GM19043 (cell line): ENCODE measurements around the gene HACD2.

Experiments used
- ATAC-seq: cut with Tn5 transposase; IDR thresholded peaks from one replicate; pipeline ENCODE4 v1.9.1; 2021; ENCODE audit warnings: low read depth; ENCODE audit not compliant: unreplicated experiment

HACD2 gene, protein sequence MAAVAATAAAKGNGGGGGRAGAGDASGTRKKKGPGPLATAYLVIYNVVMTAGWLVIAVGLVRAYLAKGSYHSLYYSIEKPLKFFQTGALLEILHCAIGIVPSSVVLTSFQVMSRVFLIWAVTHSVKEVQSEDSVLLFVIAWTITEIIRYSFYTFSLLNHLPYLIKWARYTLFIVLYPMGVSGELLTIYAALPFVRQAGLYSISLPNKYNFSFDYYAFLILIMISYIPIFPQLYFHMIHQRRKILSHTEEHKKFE

DNA sequence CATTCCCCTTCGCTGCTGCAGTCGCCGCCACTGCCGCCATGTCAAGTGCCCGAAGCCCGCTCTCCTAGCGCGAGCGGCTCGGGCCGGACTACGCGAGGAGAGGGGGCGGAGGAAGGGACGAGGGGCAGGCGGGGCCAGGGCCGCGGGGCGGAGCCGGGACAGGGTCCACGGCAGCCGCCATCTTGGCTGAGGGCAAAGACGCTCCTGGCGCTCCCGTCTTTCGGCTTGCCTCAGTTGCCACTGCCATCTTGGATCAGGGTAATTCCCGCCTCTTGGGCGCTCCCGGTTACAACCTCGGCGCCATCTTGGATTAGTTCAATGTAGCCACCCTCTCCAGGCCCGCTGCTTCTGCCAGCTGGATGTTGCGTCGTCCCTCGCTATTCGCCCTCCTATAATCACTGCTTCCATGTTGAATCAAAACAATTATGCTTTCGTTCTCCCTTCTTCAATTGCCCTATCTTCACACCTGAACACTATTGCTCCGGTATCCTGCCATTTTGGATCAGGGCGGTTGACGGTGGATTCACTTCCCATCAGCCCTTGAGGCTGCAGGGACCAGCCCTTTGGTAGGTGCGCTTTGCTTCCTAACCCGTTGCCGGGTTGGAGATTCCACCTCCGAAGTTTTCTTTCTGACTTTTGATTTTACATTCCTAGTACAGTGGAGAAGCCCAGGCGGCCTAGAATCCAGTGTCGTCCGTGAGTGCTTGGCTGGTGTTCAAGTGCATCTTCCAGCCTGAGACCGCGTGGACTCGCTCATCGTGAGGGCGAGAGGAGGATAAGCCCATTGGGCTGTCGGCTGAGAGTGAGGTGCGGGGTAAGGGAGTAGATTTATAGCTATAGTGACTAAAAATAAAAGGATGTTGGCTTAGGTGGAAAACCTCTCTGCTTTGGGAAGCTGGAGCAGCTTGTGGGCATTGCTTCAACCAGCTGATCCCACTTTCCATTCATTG lies at the start of gene HACD2:
TSS of gene HACD2 (minus strand) at position 66 of the 950 bp plus-strand sequence. CDS start at position 40, 26 bp downstream.
- ATAC-seq, result peak; percentile 88

DNA sequence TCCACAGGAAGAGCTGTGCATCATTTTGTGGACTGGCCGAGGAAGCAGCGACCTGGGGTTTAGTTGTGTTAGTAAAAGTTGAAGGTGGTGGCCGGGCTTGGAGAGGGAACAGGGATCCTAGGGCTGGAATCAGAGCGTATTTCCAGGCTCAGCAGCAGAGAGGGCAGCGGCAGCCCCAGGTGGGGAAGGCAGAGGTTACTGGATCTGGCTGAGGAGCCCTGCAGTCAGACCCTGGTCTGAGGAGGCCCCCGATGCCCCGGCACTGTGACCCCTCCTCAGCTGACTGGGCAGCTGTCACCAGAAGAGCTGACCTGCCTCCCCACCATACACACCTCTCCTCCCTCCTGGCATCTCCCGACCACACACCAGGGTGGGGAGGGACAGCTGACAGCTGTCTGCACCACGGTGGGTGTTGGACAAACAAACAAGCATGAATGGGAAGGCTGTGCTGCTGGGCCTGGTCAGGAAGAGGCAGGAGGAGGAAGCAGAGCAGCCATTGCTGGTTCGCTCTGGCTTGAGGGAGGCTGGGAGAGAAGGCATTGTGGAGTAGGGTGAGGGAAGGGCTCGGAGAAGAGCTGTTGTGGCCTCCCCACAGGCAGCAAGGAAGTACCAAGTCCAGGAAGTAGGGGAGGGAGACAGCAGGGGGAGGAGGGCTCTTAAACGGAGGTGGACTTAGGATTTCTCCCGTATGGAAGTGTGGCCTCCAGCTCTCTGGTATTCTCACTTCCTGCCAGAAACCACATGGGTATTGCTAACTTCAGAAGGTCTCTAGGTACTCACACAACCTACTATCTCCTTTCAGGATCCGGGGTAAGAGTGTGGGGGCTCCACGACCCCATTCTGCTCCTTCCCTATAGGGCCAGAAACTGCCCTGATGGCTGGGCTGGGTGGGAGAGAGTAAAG lies 49.5 kb upstream of the HACD2 start:
- ATAC-seq, result no peak

DNA sequence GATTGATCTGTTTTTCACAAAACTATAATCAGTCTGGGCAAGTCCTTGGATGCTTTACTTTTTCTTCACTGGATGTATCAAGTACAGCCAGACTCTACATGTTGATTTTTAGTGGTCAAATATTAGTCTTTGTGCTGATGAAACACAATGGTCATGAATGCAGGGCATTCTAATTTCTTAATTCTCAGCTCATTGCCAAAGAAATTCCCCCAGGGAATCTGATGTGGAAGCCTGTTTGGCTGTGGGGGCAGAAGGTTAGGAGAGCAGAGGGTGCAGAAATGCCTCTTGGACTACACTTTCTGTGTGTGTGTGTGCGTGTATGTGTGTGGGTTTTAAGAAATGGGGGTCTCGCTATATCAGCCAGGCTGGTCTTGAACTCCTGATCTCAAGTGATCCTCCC lies 48.7 kb upstream of the HACD2 start:
- ATAC-seq, result no peak

DNA sequence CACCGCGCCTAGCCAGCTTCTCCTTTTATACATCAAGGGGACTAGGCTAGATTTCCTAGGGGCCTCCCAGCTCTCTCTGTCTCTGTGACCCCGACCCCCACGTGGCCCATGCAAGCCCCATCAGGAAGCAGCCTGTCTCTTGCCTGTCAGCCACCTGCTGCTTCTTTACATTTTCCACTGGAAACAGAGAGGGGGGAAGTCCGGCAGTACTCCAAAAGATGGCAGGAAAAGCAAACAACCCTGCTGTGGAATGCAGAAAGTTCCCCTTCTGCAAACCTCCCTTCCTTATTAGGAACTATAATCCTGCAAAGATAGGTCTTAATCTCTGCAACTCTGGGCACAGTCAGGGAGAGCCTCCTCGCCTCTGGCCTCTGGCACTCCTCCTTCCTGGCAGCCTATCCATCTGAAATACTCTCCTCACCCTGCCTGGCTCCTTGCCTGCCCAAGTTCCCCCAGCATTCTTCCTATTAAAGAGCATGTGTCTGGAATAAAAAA lies 47.4 kb upstream of the HACD2 start:
- no peak for ATAC-seq

DNA sequence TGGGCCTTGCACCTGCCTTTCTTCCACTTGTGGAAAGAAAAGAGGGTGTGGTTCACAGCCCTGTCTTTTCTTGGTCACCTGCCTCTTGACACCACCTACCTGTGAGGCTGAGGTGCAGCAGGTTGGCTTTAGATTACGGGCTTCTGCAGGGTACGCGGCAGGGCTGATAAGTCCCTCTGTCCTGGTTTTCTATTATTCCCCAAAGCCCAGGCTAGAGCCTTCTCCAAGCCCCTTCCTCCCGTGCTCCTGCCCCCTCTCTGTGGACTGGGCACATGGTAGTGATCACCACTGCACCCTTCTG lies 44.8 kb upstream of the HACD2 start:
- no peak for ATAC-seq

DNA sequence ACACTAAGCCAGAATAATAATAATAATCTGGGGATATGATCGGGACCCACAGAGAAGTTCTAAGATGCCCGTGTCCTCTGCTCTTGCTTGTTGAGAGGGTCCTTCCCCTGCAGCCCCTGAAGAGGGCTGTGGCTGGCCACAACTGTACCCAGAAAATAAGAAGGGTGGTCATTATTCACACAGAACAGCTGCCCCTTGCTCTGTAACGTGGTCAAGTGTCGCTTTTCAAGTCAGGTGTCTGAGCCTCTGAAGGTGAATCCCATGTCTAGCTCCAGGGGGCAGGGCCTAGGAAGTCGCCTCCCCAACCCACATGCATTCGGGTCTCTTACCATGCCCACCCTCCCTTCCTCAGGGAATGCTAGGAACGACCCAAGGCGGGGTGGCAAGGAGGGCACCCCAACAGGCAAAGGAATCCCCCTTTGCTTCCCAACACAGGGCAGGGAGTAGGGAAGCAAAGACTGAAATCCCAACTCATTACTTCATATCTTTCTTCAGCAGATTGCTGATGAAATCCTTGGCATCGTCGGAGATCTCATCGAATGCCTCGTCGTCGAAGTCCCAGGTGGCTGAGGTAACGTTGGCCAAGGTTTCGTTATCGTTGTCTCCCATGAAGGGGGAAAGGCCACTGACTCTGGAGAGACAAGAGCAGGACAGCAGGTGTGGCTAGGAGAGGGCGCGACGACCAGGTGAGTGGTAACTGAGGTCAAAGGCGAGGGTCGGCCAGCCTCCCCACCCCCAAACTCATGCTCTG lies 44.3 kb upstream of the HACD2 start:
- no peak for ATAC-seq

DNA sequence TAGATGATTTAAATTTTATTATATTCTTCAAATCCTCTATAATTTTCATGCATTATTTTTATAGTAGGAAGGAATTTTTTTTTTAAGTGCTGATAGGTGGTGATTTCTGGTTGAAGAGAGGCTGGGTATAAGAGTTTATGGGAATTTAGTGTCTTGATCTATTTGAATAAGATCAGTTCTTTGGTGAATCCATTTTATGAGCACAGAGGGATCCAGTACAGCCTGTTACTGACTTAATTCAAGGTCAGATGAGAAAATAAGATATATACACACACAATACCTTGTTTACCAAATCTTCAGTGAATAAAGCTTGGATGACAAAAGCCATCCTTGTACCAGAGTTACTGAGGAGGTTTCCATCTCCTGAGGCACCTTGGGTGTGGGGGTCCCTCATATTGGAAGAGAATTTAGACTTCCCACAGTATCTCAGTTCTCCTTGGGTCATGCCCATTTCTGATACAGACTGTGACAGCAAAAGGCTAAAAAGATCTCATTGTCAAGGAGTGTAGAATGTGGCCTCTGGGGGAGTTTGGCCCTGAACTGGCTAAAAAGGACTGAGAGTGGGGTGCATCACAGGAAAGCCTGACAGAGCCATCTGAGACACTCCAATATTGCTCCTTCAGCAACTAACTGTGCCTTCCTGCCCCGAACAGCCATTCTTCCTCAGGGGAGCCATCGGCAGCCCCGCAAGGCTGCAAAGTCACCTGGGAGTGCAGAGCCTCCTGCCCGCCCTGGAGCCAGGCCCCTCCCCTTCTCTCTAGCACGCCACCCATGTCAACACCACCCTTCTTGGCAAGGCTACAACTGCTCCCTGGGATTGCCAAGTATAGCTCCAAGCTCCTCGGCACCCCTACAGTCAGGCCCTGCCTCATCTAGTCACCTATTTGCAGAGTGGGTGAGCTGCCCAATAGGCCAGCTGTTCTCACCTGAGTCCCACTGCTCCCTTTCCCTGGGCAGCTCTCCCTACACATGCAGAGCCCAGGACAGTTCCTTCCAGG lies 43.1 kb upstream of the HACD2 start:
- ATAC-seq, result no peak

DNA sequence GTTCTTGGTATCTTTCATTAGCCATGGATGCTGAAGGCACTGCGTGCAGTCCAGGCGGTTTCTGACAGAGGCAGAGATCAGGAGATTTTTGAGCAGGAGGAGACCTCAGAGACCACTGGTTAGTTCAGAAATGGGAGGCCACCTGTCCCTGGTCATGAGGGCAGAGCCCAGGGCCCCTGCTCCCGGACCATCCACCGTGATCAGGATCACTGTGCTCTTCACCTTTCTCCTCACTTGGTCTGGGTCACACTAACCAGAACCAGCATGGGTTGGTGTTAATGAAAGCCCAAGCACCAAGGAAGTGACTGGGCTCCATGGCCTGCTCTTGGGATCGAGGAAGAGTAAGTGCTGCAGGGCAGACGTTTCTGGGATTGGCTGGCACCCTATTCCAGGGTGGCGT lies 42.0 kb upstream of the HACD2 start:
- no peak for ATAC-seq

DNA sequence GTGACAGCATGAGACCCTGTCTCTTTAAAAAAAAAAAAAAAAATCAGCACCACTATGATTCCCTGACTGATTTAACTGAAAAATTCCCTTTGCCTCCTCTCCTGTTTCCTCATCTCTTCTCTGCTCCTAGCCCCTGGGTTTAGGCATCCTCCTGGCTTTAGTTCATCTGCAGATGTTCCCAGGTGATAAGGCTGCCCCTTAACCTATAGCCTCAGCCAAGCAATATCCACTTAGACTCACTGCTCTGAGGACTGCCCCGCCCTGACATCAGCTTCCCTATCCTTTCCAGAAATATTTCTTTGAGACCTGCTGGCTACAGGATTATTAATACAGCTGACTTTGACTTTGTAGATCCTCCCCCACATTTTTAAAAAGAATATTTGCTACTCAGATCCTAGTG lies 39.4 kb upstream of the HACD2 start:
- ATAC-seq, result no peak

DNA sequence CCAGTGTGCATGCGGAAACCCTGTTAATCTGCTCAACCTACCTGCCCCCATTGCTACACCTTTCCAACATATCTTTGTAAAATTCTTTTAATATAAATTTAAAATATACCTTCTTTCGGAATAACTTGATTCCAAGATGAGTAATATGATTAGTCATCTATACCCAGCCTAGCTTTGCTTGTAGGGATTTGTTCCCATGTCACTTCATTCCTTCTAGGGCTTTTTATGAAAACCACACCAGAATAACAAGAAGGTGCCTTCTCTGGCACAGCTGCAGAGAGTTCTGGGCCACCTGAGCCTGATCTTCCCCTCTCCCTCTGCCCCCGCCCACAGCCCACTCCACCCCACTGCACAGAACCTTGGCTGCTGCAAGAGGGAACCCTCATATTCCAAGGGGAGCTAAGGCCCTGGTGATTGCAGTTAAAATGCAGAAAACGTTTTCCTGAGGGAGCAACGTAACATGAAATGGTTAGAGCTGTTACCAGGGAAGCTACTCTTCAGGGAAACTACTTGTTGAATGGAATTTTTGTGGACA lies 38.6 kb upstream of the HACD2 start:
- ATAC-seq, result no peak

DNA sequence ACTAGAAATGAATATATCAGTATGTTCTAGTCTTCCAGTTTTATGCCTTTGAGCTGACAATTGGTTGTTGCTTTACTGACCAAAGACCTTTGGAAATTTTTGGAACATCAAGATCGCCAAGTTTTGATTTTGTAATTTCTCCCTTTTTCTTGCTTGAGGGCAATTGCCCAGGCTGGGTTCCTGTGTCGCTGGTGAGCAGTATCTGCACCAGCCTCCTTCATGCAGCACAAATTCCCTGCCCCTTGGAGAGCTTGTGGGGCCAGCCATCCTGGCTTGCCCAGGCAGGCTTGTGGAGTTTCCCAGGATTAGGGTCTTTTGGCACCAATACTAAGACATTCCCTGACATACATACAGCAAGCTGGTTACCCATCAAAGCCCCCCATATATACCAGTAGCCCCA lies 37.9 kb upstream of the HACD2 start:
- ATAC-seq, result no peak

DNA sequence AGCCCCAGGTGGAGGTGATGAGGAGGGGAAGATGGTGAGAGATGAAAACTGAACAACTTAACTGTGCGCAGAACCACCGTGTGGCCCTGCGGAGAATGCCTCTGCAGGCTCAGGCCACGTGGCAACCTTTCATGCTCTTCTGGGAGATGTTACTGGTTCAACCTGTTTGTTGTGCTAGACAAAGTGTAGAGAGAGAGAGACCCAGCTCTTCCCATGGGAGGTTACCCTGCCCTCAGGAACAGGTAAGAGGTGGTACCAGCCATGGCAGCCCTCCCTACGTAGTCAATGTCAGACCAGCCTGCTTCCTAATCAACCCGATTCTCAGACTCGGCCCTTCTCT lies 37.0 kb upstream of the HACD2 start:
- ATAC-seq, result no peak

DNA sequence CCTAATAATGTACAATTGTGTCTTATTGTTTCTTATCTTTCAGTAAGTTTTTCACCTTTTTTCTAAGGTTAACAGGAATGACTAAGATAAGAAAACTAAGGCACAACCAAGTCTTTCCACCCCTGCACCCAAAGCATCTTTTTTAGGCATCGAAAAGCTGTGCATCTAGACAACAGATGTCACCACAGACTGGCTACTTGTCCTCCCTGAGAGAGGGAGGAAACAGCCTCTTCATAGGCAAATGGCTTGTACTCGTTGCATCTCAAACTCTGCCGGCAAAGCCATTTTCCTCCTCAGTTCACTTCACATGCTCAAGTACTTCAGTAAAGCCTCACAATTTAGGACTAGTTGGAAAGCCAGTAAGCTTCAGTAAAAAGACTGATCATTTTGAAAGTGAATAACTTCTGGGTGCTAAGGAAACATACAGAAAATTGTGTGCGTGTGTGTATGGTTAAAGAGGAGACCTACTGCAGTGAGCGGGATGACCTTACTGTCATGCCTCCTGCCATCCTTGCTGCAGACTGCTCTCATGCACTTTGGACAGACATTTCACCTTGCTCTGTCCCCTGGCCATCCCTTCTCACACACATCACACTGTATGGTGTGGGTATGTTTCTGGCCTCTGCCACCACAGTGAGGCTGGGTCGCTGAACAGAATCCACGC lies 36.5 kb upstream of the HACD2 start:
- no peak for ATAC-seq

DNA sequence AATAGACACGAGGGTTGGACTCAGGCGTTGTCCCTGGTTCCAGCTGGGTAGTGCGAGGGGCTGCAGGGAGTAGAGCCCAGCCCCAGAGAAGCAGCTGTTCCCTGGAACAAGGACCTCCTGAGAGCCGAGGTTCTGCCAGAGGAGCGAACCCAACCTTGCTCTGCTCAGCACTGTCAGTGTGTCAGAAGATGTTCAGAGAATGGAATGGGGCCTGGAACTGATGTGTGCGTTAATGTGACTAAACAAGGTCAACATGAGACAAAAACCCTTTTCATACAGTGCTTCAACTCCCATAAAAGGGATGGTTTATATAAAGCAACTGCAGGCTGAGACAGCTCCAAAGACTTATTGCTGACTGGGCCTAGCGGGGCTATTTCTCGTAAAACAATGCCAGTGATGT lies 35.5 kb upstream of the HACD2 start:
- no peak for ATAC-seq

DNA sequence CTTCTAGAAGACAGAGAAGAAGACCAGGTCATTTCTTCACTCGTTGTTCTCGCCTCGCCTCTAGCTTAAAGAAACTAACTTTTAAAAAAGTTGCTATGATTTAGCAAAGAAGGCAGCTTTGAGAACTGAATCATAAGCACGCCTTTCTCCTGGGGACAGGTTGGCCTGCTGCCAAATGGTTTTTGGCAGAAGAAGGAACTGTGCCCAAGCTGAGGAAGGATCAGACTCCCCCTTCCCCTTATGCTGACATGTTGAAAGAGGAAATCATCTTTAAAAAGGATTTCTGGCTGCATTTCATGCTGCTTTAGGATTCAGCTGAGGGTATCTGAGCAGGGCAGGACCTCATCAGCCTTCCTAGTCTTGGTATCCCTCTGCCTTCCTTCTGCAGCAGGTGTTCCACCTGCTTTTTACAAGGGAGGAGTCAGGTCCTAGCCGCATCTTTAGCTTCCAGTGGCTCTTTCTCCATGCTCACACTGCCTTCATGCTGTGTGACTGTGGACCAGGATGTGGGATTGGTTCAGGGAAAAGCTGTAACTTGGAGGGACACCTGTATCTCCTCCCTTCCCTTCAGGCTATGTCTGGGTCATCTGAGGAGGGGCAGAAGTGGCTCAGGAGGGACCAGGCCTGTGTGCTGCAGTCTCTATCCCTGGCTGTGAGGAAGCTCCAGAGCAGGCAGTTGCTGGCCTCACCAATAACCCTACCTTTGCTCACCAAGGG lies 34.1 kb upstream of the HACD2 start:
- no peak for ATAC-seq

DNA sequence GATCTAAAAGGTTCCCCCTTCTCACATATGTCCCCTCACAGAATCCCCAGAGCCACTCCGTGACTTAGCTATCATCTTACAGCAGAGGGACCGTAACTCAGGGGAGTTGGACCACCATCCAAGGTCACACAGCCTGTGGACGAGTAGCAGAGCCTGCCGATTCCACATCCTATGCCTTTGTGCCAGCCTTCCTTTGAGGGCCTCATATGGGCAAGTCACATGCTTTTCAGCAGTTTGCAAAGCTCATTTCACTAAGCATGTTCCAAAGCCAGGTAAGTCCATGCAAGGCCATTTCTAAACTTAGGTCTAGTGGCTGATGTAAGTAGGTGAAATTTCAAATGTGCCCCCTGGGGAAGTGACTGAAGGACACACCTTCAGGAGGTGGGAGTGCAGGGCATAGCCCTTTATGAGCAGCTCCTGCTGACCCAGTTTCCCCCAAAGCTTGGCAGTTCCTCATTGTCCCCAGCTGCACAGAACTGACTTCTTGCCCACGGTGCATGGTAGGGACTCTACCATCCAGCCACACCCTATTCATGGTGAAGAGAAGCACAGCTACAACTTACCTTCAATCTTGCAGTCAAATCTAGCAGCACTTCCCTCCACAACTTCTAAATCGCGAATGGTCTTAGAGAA lies 33.3 kb upstream of the HACD2 start:
- no peak for ATAC-seq

DNA sequence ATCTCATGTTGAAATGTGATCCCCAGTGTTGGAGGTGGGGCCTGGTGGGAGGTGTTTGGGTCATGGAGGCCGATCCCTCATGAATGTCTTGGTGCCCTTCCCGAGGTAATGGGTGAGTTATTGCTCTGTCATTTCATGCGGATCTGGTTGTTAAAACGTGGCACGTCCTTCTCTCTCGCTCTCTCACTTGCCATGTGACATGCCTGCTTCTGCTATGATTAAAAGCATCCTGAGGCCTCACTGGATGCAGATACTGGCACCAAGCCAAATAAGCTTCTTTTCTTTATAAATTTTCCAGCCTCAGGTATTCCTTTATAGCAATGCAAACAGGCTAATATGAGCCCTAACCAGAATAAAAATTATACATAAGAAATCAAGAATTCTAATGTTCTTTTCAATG lies 31.7 kb upstream of the HACD2 start:
- no peak for ATAC-seq
